Myometrial cell (primary cell): ENCODE data around the gene SPATA4. TPM values are rescaled to one million over a fixed set of nuclear protein-coding genes. Genes with fewer than 3 reads are reported as not detected.

Experiments used
- total RNA-seq: library from RNA; depleted of rRNA; stranded (reverse); fragments of >200 nt; gene quantifications from 2 replicates; pipeline ENCODE4 v1.2.3, GENCODE V29; 2015

Gene SPATA4
- total RNA-seq = not detected in 2 replicates

GRCh38 chr4:176195184-176195978 is at the start of gene SPATA4:
TSS of gene SPATA4 (minus strand) at chr4:176195585. CDS start at chr4:176195562, 23 bp downstream.

Other genes with a start within 250 kb of the SPATA4 start
- 0.53 and 0.86 TPM in 2 replicates for gene WDR17, start 129.7 kb downstream of the SPATA4 start, total RNA-seq
- not detected in 2 replicates for gene ASB5, start 73.6 kb upstream of the SPATA4 start, total RNA-seq
- 81.3 and 91.8 TPM in 2 replicates for gene SPCS3, start 124.4 kb upstream of the SPATA4 start, total RNA-seq